Activated CD4-positive, alpha-beta T cell treated with anti-CD3 and anti-CD28 coated beads for 4 hours (primary cell): ENCODE data around the gene COL1A2.

Experiments
- DNase-seq, 2 donors: peaks; one replicate each; pipeline ENCODE4 v3.0.0-alpha.2; 2020

The COL1A2 gene

GRCh38 chr7:94412762-94413322 is 18.1 kb downstream of the COL1A2 start:
- no peak for DNase-seq

DNA sequence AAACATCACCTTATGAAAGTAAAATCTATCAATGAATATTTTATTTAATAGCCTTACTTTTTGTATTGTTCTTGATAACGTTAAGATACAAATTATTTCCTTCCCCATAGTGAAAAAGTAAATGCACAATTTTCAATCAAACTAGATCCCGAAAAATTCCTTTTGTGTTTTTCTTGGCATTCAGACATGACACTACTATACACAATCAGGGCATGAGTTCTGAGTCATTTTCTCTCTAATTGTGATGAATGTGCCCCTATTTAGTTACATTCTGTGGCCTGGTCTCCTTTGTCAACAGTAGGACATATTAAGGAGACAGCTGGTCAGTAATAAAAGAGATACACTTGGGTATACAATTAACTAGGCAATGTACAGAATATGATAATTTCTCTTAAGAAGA is 19.8 kb downstream of the COL1A2 start:
- no peak for DNase-seq

DNA sequence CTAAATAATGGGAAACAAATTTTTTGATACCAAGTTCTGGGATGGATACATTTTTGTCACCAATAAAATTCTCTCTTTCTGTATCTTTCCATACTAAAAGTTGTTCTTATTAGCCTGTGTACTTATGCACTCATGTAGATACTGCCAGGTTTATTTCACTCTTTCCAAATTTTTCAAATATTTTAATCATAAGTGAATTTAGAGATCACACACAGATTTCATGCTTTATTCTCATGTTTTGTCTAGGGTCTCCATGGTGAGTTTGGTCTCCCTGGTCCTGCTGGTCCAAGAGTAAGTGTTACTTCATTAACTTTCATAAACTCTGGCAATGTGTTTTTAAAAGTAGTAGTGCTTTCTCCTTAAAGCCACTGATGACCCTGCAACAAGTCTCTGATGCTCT is 20.3 kb downstream of the COL1A2 start:
- DNase-seq = no peak

DNA sequence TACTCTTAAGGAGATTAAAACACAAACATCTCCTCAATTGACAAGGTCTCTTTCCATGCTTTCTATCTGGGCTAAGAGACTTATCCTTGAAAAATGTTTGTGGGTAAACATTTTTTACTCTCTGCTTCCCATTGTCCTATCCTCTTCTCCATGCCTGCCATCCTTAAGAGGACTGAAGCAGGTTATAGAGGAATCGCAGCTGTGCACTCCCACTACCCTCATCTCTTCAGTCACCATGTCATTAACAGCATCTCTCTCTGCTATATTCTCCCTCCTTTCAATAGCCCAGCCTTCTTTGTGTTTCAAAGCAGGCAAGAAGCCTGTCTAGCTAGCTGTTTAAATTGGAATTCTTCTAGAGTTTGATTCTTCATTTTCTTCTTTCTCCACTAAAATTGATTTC is 22.6 kb downstream of the COL1A2 start:
- DNase-seq = no peak

DNA sequence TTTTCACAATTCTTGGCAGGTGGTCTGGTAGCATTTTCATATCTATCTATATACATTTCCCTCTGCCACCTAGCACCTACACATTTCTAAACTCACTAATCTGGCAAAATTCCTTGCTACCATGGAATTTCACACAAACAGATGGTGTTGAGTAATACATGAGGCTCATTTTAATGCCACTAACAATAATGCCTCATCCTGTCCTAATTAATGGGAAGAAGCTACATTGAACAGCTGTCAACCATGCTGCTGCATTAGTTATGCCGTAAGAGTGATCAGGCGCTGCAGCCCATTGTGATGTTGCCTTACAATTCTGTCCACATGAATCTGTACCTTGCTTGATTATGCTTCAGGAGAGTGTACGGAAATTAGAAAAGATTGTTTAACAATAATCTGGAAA is 23.2 kb downstream of the COL1A2 start:
- DNase-seq = no peak

GRCh38 chr7:94418851-94419250 is 24.2 kb downstream of the COL1A2 start:
- no peak for DNase-seq

DNA sequence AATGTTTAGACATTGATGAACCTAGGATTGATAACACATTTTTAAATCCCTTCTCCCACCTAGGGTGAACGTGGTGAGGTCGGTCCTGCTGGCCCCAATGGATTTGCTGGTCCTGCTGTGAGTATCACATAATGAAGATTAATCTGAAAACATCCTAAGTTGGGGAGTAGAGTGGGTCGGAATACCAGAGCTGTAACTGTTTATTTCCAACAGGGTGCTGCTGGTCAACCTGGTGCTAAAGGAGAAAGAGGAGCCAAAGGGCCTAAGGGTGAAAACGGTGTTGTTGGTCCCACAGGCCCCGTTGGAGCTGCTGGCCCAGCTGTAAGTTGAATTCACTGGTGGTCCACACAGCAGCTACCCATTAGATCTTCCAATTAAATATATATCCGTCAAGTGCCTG is 25.6 kb downstream of the COL1A2 start:
- no peak for DNase-seq

- DNase-seq = no peak
Observed at GRCh38 chr7:94421681-94422080, 27.0 kb downstream of the COL1A2 start.

GRCh38 chr7:94422136-94422535 is 27.4 kb downstream of the COL1A2 start:
- no peak for DNase-seq

- no peak for DNase-seq
Observed at GRCh38 chr7:94422827-94423460, 28.2 kb downstream of the COL1A2 start.

DNA sequence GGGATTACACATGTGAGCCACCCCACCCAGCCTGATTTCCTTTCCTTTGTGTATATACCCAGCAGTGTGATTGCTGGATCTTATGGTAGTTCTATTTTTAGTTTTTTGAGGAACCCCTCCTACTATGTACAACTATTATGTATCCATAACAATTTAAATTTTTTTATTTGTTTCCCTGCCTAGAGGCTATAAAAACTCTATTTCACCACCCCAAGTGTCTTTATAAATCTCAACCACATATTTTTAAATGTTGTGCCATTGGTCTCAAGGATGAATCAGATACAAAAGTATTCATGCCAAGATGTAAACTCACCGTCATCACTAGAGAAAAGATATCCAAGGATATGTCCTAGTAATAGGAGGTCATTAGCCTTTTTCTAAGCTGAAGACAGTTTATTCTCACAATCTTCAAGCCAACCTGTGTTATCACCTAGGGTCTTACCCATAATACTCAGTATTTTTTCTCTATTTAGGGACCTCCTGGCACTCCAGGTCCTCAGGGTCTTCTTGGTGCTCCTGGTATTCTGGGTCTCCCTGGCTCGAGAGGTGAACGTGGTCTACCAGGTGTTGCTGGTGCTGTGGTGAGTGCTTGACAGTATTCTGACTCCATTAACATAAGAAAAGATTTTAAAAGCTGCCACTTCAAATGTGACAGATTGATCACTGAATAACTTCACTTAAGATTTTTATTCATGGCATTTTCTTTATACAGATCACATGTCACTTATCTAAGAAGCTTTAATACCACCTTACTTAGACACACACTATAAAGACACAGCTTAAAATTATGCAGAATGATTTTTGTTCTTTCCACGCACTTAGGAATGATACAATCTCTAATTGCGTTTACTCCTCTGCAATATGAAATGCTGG is 29.4 kb downstream of the COL1A2 start:
- no peak for DNase-seq

DNA sequence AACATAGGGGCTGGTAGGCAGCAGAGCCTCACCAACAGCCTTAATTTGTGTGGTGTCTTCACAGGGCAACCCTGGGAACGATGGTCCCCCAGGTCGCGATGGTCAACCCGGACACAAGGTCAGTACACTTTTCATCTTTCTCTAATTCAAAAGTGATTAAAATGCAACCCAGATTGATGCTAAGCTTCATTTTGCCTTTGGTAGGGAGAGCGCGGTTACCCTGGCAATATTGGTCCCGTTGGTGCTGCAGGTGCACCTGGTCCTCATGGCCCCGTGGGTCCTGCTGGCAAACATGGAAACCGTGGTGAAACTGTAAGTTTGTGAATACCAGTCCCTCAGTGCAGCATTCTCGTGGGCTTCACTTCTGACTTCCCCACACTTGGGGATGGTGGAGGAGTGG is 30.9 kb downstream of the COL1A2 start:
- DNase-seq = no peak

DNA sequence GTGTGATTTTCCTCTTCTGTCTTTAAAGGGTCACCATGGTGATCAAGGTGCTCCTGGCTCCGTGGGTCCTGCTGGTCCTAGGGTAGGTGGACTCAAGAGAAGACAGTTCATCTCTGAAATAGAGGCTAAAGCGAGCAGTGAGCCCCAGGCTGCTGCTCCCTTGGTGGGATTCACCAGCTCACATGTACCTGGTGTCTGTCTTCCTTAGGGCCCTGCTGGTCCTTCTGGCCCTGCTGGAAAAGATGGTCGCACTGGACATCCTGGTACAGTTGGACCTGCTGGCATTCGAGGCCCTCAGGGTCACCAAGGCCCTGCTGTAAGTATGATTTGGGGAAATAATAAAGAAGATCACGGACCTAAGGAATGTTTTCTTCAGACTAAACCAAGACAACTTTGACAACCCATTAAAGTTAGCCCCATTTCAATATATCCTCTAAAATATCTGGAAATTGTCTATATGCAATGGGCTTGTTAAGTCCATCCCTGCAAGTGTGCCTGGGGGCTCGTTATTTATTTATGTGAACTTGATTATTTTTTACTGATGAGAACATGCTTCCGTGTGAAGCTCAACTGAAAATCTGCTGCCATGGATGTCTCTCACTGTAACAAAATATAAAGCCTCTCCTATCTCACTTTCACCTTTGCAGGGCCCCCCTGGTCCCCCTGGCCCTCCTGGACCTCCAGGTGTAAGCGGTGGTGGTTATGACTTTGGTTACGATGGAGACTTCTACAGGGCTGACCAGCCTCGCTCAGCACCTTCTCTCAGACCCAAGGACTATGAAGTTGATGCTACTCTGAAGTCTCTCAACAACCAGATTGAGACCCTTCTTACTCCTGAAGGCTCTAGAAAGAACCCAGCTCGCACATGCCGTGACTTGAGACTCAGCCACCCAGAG is 32.5 kb downstream of the COL1A2 start:
- no peak for DNase-seq

DNA sequence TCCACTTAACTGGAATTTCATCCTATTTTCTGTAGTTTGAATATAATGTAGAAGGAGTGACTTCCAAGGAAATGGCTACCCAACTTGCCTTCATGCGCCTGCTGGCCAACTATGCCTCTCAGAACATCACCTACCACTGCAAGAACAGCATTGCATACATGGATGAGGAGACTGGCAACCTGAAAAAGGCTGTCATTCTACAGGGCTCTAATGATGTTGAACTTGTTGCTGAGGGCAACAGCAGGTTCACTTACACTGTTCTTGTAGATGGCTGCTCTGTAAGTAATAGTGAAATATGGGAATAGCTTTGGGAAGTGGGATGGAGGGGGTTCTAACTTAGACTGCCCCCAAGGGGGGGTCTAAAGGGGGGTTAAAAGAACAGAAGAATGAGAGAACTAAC is 34.5 kb downstream of the COL1A2 start:
- no peak for DNase-seq

GRCh38 chr7:94431176-94431575 is 36.5 kb downstream of the COL1A2 start:
- no peak for DNase-seq

DNA sequence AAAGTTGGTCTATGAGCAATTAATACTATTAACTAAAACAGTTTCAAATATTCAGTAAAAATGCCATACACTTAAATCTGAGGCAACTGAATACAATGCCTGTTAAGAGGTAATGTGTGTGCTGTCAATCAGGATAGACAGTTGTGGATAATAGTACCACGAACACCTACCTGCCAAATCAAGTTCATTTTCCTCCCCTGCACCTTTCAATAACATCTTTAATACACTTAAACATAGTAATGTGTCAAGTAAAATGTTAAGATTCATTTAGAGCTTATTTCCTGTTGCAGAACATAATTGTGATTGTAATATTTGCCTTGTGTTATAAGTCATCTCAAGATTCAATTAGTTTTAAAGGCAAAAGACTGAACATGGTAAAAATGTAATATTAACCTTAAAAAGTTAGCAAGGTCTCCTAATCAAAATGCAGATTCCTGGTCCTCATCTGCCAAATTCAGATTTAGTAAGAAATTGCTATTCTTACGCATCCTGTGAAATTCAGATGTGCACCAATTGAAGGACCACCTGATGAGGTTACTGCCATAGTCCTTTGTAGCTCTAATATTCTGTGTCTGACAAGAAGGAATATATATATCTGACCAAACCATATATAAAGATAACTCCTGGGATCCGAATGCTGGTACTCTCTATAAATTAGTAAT is 37.1 kb downstream of the COL1A2 start:
- DNase-seq = no peak

DNA sequence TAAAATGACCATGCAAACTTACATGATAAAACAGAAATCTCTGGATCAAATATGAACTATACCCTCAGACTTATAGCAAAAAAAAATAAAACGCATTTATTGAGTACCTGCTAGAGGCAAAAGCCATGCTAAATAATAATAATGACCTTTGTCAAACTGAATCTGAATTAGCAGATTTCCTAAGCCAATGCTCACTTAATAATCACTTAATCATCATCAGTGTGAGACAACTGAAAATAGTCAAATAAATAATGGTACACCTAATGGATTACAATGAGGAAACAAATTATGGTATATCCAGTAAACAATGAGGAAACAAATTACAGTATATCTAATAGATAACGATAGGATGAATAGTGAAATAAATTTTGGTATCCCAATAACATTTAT is 37.6 kb downstream of the COL1A2 start:
- DNase-seq = no peak

GRCh38 chr7:94432817-94433216 is 38.1 kb downstream of the COL1A2 start:
- no peak for DNase-seq

DNA sequence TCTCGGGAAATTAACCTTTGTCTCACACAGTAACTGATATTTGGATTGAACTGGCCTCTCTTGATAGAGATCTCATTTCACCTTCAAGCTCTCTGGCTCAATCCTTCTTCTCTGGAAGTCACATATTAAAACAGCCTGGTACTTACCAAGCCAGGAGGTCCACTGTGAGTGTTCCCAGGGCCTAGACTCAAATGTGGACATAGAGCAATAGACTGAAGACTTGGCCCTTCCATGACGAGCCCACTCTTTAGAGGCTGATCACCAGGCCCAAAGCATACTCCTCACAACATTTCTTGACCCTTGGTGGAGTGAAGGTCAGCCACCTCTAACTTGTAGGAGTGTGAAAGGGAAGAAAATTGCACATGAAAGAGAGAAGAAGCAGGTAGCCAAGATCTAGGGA is 38.5 kb downstream of the COL1A2 start:
- DNase-seq = no peak

DNA sequence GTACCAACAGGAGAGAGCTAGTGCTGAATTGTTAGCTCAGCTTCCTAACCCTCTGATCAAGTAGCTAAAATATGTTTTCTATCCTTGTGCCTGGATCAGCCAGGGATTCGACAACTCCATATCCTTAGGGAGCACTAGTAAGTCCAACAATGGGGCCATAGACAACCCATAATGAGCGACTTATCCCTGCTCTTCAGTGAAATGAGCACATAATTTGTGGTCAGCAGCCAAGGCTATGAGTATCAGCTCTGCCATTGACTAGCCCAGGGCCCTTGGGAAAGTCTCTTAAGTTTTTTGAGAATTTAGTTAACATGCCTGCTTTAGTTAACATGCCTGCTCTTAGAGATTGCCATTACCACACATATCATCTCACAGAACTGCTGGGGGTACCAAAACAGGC is 39.3 kb downstream of the COL1A2 start:
- DNase-seq = no peak

- DNase-seq = peak; percentile 50 to 59
Observed at GRCh38 chr7:94436018-94436604, 41.4 kb downstream of the COL1A2 start.

DNA sequence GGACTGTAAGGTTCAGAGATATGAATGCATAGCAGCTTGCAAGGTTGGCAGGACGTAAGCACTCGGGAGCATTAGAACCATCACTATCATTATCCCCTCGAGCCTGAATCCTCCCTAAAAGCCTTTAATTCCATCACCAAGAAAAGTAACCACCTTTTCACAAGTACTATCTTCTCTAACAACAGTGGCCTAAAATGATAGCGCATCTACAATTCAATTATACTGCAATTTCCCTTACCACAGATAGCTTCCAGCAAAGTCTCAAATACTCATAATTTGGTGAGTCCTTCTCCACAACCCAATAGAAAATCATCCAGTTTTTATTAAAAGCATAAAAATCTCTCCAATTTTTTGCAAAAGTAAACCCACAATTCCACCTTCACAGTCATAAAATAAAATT is 42.0 kb downstream of the COL1A2 start:
- no peak for DNase-seq
